H1 (cell line): ENCODE measurements around the gene VRK3. TPM values are rescaled to one million over a fixed set of nuclear protein-coding genes. Genes with fewer than 3 reads are reported as not detected.
A peak's percentile ranks its signal among the peaks of the same experiment; 100 is the strongest.

Source experiments
- CTCF ChIA-PET: fragments of 300-600 bp; sonication (Branson Sonifier 250); formaldehyde crosslinking; loops from one replicate; lab custom pipeline; 2021; ENCODE audit not compliant: partially characterized antibody; lab: Charles Lee
- POLR2A ChIA-PET: fragments of 300-600 bp; sonication (Branson Sonifier 250); formaldehyde crosslinking; loops from one replicate; lab custom pipeline; 2021; ENCODE audit warnings: inconsistent platforms; ENCODE audit not compliant: partially characterized antibody; lab: Charles Lee
- DNase-seq, 2 experiments: peaks; one replicate each; pipeline versions ENCODE4 v3.0.0 to v3.0.0-alpha.2; 2010 to 2022; ENCODE audit warnings: low spot score in 2 of 2, low read depth in 1 of 2, mixed read lengths in 1 of 2
- FAIRE-seq: peaks from 2 replicates; lab custom pipeline; 2011; peaks lifted over from hg19 to GRCh38; lab: Jason Lieb, UNC
- H2AFZ ChIP-seq: 2 replicates; pipeline ENCODE4 v1.8.1; 2012; ENCODE audit warnings: low read length, inconsistent platforms
- H2AK5ac ChIP-seq: 2 replicates; pipeline ENCODE4 v1.6.1; 2013; ENCODE audit warnings: low read depth, low read length
- H2BK120ac ChIP-seq: replicated peaks from 2 replicates; pipeline ENCODE3; 2013; ENCODE audit warnings: low read depth, low read length, inconsistent platforms
- H2BK12ac ChIP-seq: 2 replicates; pipeline ENCODE4 v1.6.1; 2013; ENCODE audit warnings: low read depth, low read length
- H2BK15ac ChIP-seq: 2 replicates; pipeline ENCODE4 v1.6.1; 2013; ENCODE audit warnings: low read length
- H2BK20ac ChIP-seq: 2 replicates; pipeline ENCODE4 v1.6.1; 2013; ENCODE audit warnings: low read length
- H2BK5ac ChIP-seq: 2 replicates; pipeline ENCODE4 v1.6.1; 2013; ENCODE audit warnings: low read depth, low read length
- H3K14ac ChIP-seq: 2 replicates; pipeline ENCODE4 v1.6.1; 2013; ENCODE audit warnings: inconsistent platforms; ENCODE audit not compliant: insufficient read length
- H3K18ac ChIP-seq: 2 replicates; pipeline ENCODE4 v1.6.1; 2013; ENCODE audit warnings: low read length; ENCODE audit errors: extremely low read depth
- H3K23ac ChIP-seq: 2 replicates; pipeline ENCODE4 v1.6.1; 2013; ENCODE audit warnings: inconsistent platforms; ENCODE audit not compliant: insufficient read length
- H3K23me2 ChIP-seq: 2 replicates; pipeline ENCODE4 v1.6.1; 2013; ENCODE audit warnings: low read depth, low read length
- H3K27ac ChIP-seq: 2 replicates; pipeline ENCODE4 v1.6.1; 2011; ENCODE audit warnings: low read depth, low read length, inconsistent platforms
- H3K27me3 ChIP-seq, 4 experiments: replicated peaks in 1 of 4; 1 replicate in 1 of 4; 2 replicates in 3 of 4; pipeline versions ENCODE4 v1.6.1 to v1.8.1; 2011 to 2013; ENCODE audit warnings: low read length in 3 of 4, mild to moderate bottlenecking in 3 of 4, inconsistent platforms in 2 of 4, mixed read lengths in 2 of 4, moderate library complexity in 1 of 4; ENCODE audit not compliant: control insufficient read depth in 3 of 4, insufficient read depth in 3 of 4; ENCODE audit errors: extremely low read depth in 1 of 4
- H3K36me3 ChIP-seq, 4 experiments: 2 replicates each; pipeline versions ENCODE4 v1.6.1 to v1.8.1; 2011 to 2013; ENCODE audit warnings: mild to moderate bottlenecking in 4 of 4, low read length in 3 of 4, moderate library complexity in 2 of 4, control low read depth in 1 of 4, inconsistent platforms in 1 of 4; ENCODE audit not compliant: insufficient read depth in 4 of 4, control insufficient read depth in 2 of 4
- H3K4ac ChIP-seq: replicated peaks from 2 replicates; pipeline ENCODE3; 2013; ENCODE audit warnings: low read length, low read depth, mixed read lengths, inconsistent platforms; ENCODE audit not compliant: insufficient read length
- H3K4me1 ChIP-seq, 4 experiments: replicated peaks in 1 of 4; 1 replicate in 1 of 4; 2 replicates in 3 of 4; pipeline versions ENCODE4 v1.6.1 to v1.8.1; 2011 to 2013; ENCODE audit warnings: low read length in 3 of 4, inconsistent platforms in 2 of 4, mixed read lengths in 1 of 4; ENCODE audit not compliant: insufficient read depth in 4 of 4, control insufficient read depth in 3 of 4
- H3K4me2 ChIP-seq, 2 experiments: 2 replicates each; pipeline versions ENCODE4 v1.6.1 to v1.8.1; 2011 to 2013; ENCODE audit warnings: low read depth in 2 of 2, low read length in 2 of 2, control low read depth in 1 of 2, inconsistent platforms in 1 of 2, mild to moderate bottlenecking in 1 of 2; ENCODE audit not compliant: insufficient read depth in 1 of 2
- H3K4me3 ChIP-seq, 4 experiments: fragments of 200-600, 300-600 bp in 1 of 4; sonication (generic), shearing (Covaris generic), sonication (Bioruptor Twin) in 1 of 4; 2 replicates each; pipeline versions ENCODE4 v1.5.1 to v1.8.1; 2011 to 2016; ENCODE audit warnings: low read length in 4 of 4, low read depth in 3 of 4, control low read depth in 2 of 4, inconsistent platforms in 2 of 4, mild to moderate bottlenecking in 2 of 4, mixed read lengths in 1 of 4, moderate library complexity in 1 of 4; ENCODE audit not compliant: insufficient read depth in 2 of 4; ENCODE audit errors: extremely low read depth in 1 of 4
- H3K56ac ChIP-seq: replicated peaks from 2 replicates; pipeline ENCODE3; 2013; ENCODE audit warnings: low read depth, mild to moderate bottlenecking, mixed read lengths, low read length, inconsistent platforms; ENCODE audit not compliant: insufficient read length
- H3K79me1 ChIP-seq: 2 replicates; pipeline ENCODE4 v1.6.1; 2013; ENCODE audit warnings: low read depth, low read length, control low read depth
- H3K79me2 ChIP-seq, 2 experiments: 2 replicates each; pipeline versions ENCODE4 v1.6.1 to v1.8.1; 2012 to 2013; ENCODE audit warnings: low read length in 2 of 2, mild to moderate bottlenecking in 2 of 2, inconsistent platforms in 1 of 2; ENCODE audit not compliant: insufficient read depth in 2 of 2, control insufficient read depth in 1 of 2
- H3K9ac ChIP-seq, 4 experiments: replicated peaks in 1 of 4; 1 replicate in 1 of 4; 2 replicates in 3 of 4; pipeline versions ENCODE4 v1.6.1 to v1.8.1; 2011 to 2013; ENCODE audit warnings: low read depth in 3 of 4, low read length in 3 of 4, control low read depth in 2 of 4, mild to moderate bottlenecking in 2 of 4, moderate library complexity in 2 of 4, inconsistent platforms in 1 of 4; ENCODE audit errors: extremely low read depth in 1 of 4
- H3K9me3 ChIP-seq, 2 experiments: 2 replicates each; pipeline versions ENCODE4 v1.6.1 to v1.8.1; 2012 to 2013; ENCODE audit warnings: mild to moderate bottlenecking in 2 of 2, moderate library complexity in 2 of 2, control low read depth in 1 of 2, inconsistent platforms in 1 of 2, low read depth in 1 of 2, low read length in 1 of 2, mixed read lengths in 1 of 2; ENCODE audit not compliant: insufficient read depth in 2 of 2
- H4K20me1 ChIP-seq, 2 experiments: replicated peaks in 1 of 2; 2 replicates each; pipeline versions ENCODE3 to v1.8.1; 2011 to 2013; ENCODE audit warnings: inconsistent platforms in 2 of 2, low read length in 2 of 2, mild to moderate bottlenecking in 1 of 2; ENCODE audit not compliant: insufficient read depth in 2 of 2, control insufficient read depth in 1 of 2
- H4K5ac ChIP-seq: 2 replicates; pipeline ENCODE4 v1.6.1; 2013; ENCODE audit warnings: low read length, low read depth, mixed read lengths, inconsistent platforms; ENCODE audit not compliant: insufficient read length
- H4K8ac ChIP-seq: 2 replicates; pipeline ENCODE4 v1.8.0; 2013; ENCODE audit warnings: mild to moderate bottlenecking, moderate library complexity, low read length, inconsistent platforms; ENCODE audit not compliant: insufficient read depth; ENCODE audit errors: extremely low read depth
- H4K91ac ChIP-seq: replicated peaks from 2 replicates; pipeline ENCODE3; 2013; ENCODE audit warnings: low read length, mixed read lengths, inconsistent platforms; ENCODE audit not compliant: insufficient read length
- MAFK ChIP-seq: IDR thresholded peaks from 2 replicates; pipeline ENCODE4 v1.6.1; 2012; ENCODE audit warnings: low read depth, mild to moderate bottlenecking, improper control_type of control experiment, low read length
- SP1 ChIP-seq: IDR thresholded peaks from 2 replicates; pipeline ENCODE4 v1.6.1; 2011; ENCODE audit warnings: low read depth, low read length
- SP2 ChIP-seq: IDR thresholded peaks from 2 replicates; pipeline ENCODE4 v1.6.1; 2012; ENCODE audit warnings: mild to moderate bottlenecking, low read length, inconsistent platforms
- WGBS, 2 experiments: shearing (Covaris generic) in 1 of 2; methylation state at CpG; one replicate each; pipeline versions ENCODE4 v1.1.6 to v1.1.7; 2013 to 2015; ENCODE audit warnings: low lambda C conversion rate in 2 of 2, mixed read lengths in 2 of 2, inconsistent platforms in 1 of 2, low coverage in 1 of 2, missing lambda C conversion rate in 1 of 2; ENCODE audit not compliant: insufficient replicate concordance in 2 of 2, insufficient coverage in 1 of 2, insufficient read length in 1 of 2; ENCODE audit errors: extremely low coverage in 1 of 2, missing lambda C conversion rate in 1 of 2; 5-methylcytosine and 5-hydroxymethylcytosine counted together
- polyA plus RNA-seq, 7 experiments: library from polyadenylated mRNA; depleted of rRNA in 3 of 7; stranded (reverse) in 5 of 7; unstranded in 2 of 7; fragments of >200 nt in 5 of 7; fragments of 200-250 nt in 2 of 7; gene quantifications; 1 replicate in 5 of 7; 2 replicates in 1 of 7; 4 replicates in 1 of 7; pipeline versions ENCODE4 v1.2.1 to v1.2.3, GENCODE V29; 2011 to 2013; ENCODE audit warnings: missing spikeins in 2 of 7, mixed read lengths in 2 of 7
- total RNA-seq: library from RNA; stranded (reverse); fragmentation: NEBNext Ultra II Directional; extraction: Animal tissue kit (Norgen Biotek cat#: 25700); gene quantifications from 2 replicates; pipeline ENCODE4 v1.2.1, GENCODE V29; 2021

VRK3 gene
- total and polyA plus RNA-seq, 2 of the 8 experiments (the other 6 are each of a cell fraction or from before 2014, with no cell fraction given), result 21.3 to 36.1 TPM

DNA sequence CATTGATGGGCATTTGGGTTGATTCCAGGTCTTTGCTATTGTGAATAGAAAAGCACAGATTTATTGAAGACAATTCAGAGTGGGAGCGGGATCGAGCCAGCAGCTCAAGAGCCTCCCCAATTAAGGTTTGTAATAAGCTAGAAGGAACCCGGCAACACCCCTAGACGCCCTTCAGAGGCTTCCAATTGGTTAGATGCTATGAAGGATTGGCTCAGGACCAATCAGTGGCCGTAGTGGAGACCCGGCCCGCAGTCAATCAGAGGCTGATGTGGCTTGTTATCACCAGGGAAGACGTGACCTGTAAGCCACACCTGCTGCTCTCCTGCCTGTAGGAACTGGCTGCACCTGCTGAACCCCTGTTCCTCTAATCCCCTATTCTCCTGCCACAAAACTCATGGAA, 78.8 kb downstream of the VRK3 start:
- H3K79me2 ChIP-seq, result no peaks in the 10 kb centered on the region
- H2BK120ac ChIP-seq, result no peak overlapping the region
- H2BK12ac ChIP-seq, result no peak overlapping the region
- H3K4ac ChIP-seq, result no peak overlapping the region
- H3K9me3 ChIP-seq, result no peaks in the 10 kb centered on the region
- H2AFZ ChIP-seq, result no peak overlapping the region
- no peak overlapping the region for H4K5ac ChIP-seq
- no peak overlapping the region for H2BK15ac ChIP-seq
- H3K79me1 ChIP-seq, result no peaks in the 10 kb centered on the region
- WGBS, 2 experiments, result 92% methylated on average over 8 of the region's 8 CpGs; no CpG with 5 or more reads in 1 of the 2 experiments
- POLR2A ChIA-PET, result interaction anchor here (1.2 kb wide), 1 partner anchor 25 kb away, joined by 3 read pairs; no protein-coding TSS in a partner anchor
- H3K56ac ChIP-seq, result no peak overlapping the region
- H3K18ac ChIP-seq, result no peak overlapping the region
- no peak for DNase-seq
- H2BK20ac ChIP-seq, result no peak overlapping the region
- no peaks in the 10 kb centered on the region for H3K27me3 ChIP-seq
- H4K8ac ChIP-seq, result no peak overlapping the region
- no peak overlapping the region for H3K27ac ChIP-seq
- no peaks in the 10 kb centered on the region for H3K4me1 ChIP-seq
- peaks cover 0 to 1% of the 10 kb centered on the region in 2 experiments for H4K20me1 ChIP-seq
- TF ChIP-seq SP1, result peak; percentile 75
- no peak for TF ChIP-seq MAFK
- peak; percentile 7; the same call in 1 of the 2 replicates for TF ChIP-seq SP2
- TF ChIP-seq, all 59 proteins: peak for 2
- Histone ChIP-seq H2AK5ac (no peak overlapping the region), H3K36me3 (no peaks in the 10 kb centered on the region), H3K23me2 (no peaks in the 10 kb centered on the region), H2BK5ac (no peak overlapping the region), H4K91ac (no peak overlapping the region), H3K9ac (no peak overlapping the region), H3K4me3 (no peak overlapping the region), H3K23ac (no peak overlapping the region), H3K4me2 (no peak overlapping the region), H3K14ac (no peak overlapping the region)
- FAIRE-seq, result no peak
- CTCF ChIA-PET, result interaction anchor here (1.0 to 3.4 kb wide), 4 partner anchors 9 to 189 kb away, joined by 3 to 18 read pairs (median 4); no protein-coding TSS in a partner anchor
